Measurements from ENCODE around the gene UBLCP1. TPM values are rescaled to one million over a fixed set of nuclear protein-coding genes. Genes with fewer than 3 reads are reported as not detected.

UBLCP1 gene
- total and polyA plus RNA-seq, 2 of the 13 experiments (the other 11 are each of a cell fraction or from before 2014, with no cell fraction given) = 6.5 to 12.6 TPM

- TF ChIP-seq ZNF644 (CRISPR knock-in tag; IDR thresholded peaks at IDR 0.05; ENCODE audit: low read depth) (peak; percentile 67; the same call in 1 of the 2 replicates), ZNF276 (CRISPR knock-in tag; IDR thresholded peaks at IDR 0.05; ENCODE audit: low read depth) (no peak), ZNF142 (CRISPR knock-in tag; IDR thresholded peaks at IDR 0.05) (no peak), NFE2L1 (CRISPR knock-in tag; IDR thresholded peaks at IDR 0.05; ENCODE audit: borderline replicate concordance) (no peak), ZNF143 (CRISPR knock-in tag; IDR thresholded peaks at IDR 0.05) (no peak), HNF1B (CRISPR knock-in tag; IDR thresholded peaks at IDR 0.05) (no peak), BCL3 (CRISPR knock-in tag; IDR thresholded peaks at IDR 0.05) (no peak), ZNF878 (CRISPR knock-in tag; IDR thresholded peaks at IDR 0.05) (no peak), ZGPAT (CRISPR knock-in tag; IDR thresholded peaks at IDR 0.05) (peak; percentile 56)
These were observed 5.3 kb upstream of the UBLCP1 start (continued) for GRCh38 chr5:159257629-159258283.
